Panc1 (cell line): ENCODE measurements around the gene SMURF2. TPM values are rescaled to one million over a fixed set of nuclear protein-coding genes. Genes with fewer than 3 reads are reported as not detected.

ENCODE experiments used
- ATAC-seq: fragments of 200-7000 bp; cut with Tn5 transposase; 2 replicates; pipeline ENCODE4 v1.9.1; 2020; ENCODE audit warnings: mild to moderate bottlenecking, moderate library complexity
- BruUV-seq: library from RNA; stranded (reverse); fragments of 400-500 nt; replicated peaks from 2 replicates; lab custom pipeline; 2021; lab: Mats Ljungman, UMichigan
- CTCF ChIA-PET: fragments of 300-600 bp; sonication (Branson Sonifier 250); formaldehyde crosslinking; loops from one replicate; lab custom pipeline; 2022; ENCODE audit warnings: antibody characterized with exemption; lab: Charles Lee
- POLR2A ChIA-PET: fragments of 300-600 bp; sonication (Branson Sonifier 250); formaldehyde crosslinking; loops from one replicate; lab custom pipeline; 2022; ENCODE audit warnings: antibody characterized with exemption; lab: Charles Lee
- DNase-seq: peaks from one replicate; pipeline ENCODE4 v3.0.0-alpha.2; 2010; ENCODE audit warnings: low read depth, low spot score
- H3K27ac ChIP-seq: 2 replicates; pipeline ENCODE4 v1.5.1; 2011; ENCODE audit warnings: mild to moderate bottlenecking, low read length, inconsistent platforms
- H3K27me3 ChIP-seq: fragments of 200-500 bp; sonication (Bioruptor generic); 2 replicates; pipeline ENCODE4 v1.6.0; 2014; ENCODE audit warnings: low read length, inconsistent platforms; ENCODE audit not compliant: control insufficient read depth, insufficient read depth
- H3K36me3 ChIP-seq: fragments of 200-500 bp; sonication (Bioruptor generic); 2 replicates; pipeline ENCODE4 v1.5.1; 2014; ENCODE audit warnings: inconsistent platforms, mild to moderate bottlenecking, low read length, moderate library complexity; ENCODE audit not compliant: control insufficient read depth, insufficient read depth
- H3K4me1 ChIP-seq: 2 replicates; pipeline ENCODE4 v1.5.1; 2011; ENCODE audit warnings: inconsistent platforms, mild to moderate bottlenecking, low read length, moderate library complexity; ENCODE audit not compliant: control insufficient read depth, insufficient read depth
- H3K4me3 ChIP-seq, 2 experiments: 2 replicates each; pipeline ENCODE4 v1.5.1; 2011 to 2012; ENCODE audit warnings: low read depth in 2 of 2, low read length in 2 of 2, mild to moderate bottlenecking in 2 of 2, inconsistent platforms in 1 of 2, moderate library complexity in 1 of 2
- H3K9me3 ChIP-seq: fragments of 200-500 bp; sonication (Bioruptor generic); 2 replicates; pipeline ENCODE4 v1.5.1; 2014; ENCODE audit warnings: low read depth, mild to moderate bottlenecking, inconsistent platforms, low read length, moderate library complexity; ENCODE audit not compliant: control insufficient read depth, insufficient read depth
- CTCF ChIP-seq: fragments of 450-650 bp; IDR thresholded peaks from 2 replicates; pipeline ENCODE4 v1.5.1; 2017; ENCODE audit warnings: mild to moderate bottlenecking
- POLR2AphosphoS5 ChIP-seq: IDR thresholded peaks from 2 replicates; pipeline ENCODE4 v1.6.1; 2012; ENCODE audit warnings: mild to moderate bottlenecking, low read depth, low read length, moderate library complexity
- REST ChIP-seq, 2 experiments: IDR thresholded peaks; 2 replicates each; pipeline ENCODE4 v1.6.1; 2011 to 2012; ENCODE audit warnings: low read depth in 2 of 2, control low read depth in 1 of 2, low read length in 1 of 2, mild to moderate bottlenecking in 1 of 2, moderate library complexity in 1 of 2; ENCODE audit not compliant: insufficient read depth in 1 of 2
- SIN3A ChIP-seq: IDR thresholded peaks from 2 replicates; pipeline ENCODE4 v1.6.1; 2012; ENCODE audit warnings: low read depth, mild to moderate bottlenecking, low read length, moderate library complexity, borderline replicate concordance; ENCODE audit not compliant: insufficient read depth
- TCF7L2 ChIP-seq: IDR thresholded peaks from 2 replicates; pipeline ENCODE4 v1.6.1; 2011; ENCODE audit warnings: mild to moderate bottlenecking, low read depth, low read length, inconsistent platforms
- in situ Hi-C: cut with HindIII; loops from 2 replicates; pipeline ENCODE4 v1.10.0; 2016; ENCODE audit warnings: low sequenced_read_pairs, low pct_unique_long_range_greater_than_20kb
- intact Hi-C: fragments of 100-400 bp; cut with micrococcal nuclease; formaldehyde crosslinking; loops from one replicate; pipeline ENCODE4 v1.10.0; 2022; ENCODE audit not compliant: unreplicated experiment
- total RNA-seq: library from RNA; stranded (reverse); gene quantifications from one replicate; pipeline ENCODE4 v1.2.1, GENCODE V29; 2021; ENCODE audit not compliant: unreplicated experiment

SMURF2 gene
- total RNA-seq, 1 experiment from 2014 or later: 21.3 TPM

GRCh38 chr17:64599187-64599676, 62.9 kb downstream of the SMURF2 start:
- DNase-seq: no peak
- no peaks in the 10 kb centered on the region for H3K9me3 ChIP-seq
- no peak overlapping the region; a peak in 1 of 4 replicates for H3K4me3 ChIP-seq
- H3K27ac ChIP-seq: no peak overlapping the region
- no peaks in the 10 kb centered on the region; the same call in 1 of the 2 replicates for H3K36me3 ChIP-seq
- H3K4me1 ChIP-seq: peaks cover 3% of the 10 kb centered on the region
- ChIA-PET CTCF (no interaction called here), POLR2A (interaction anchor here (0.6 kb wide), 1 partner anchor 177 kb away, joined by 5 read pairs; no protein-coding TSS in a partner anchor)
- BruUV-seq: no TSS peak
- no peaks in the 10 kb centered on the region for H3K27me3 ChIP-seq
- no peak for TF ChIP-seq POLR2AphosphoS5
- no peak for TF ChIP-seq CTCF
- TF ChIP-seq REST (IDR thresholded peaks at IDR 0.05; ENCODE audit: insufficient read depth in 1 of 2, low read depth in 2 of 2, low read length in 1 of 2): no peak
- no peak for TF ChIP-seq SIN3A
- TF ChIP-seq TCF7L2: no peak
- intact Hi-C loops: no loop called here
- peak; percentile 90 for ATAC-seq
- in situ Hi-C loops: no loop called here

- in situ Hi-C loops: no loop called here
- Histone ChIP-seq H3K27me3 (no peaks in the 10 kb centered on the region), H3K4me3 (no peak overlapping the region), H3K9me3 (no peaks in the 10 kb centered on the region), H3K4me1 (peaks cover 3% of the 10 kb centered on the region), H3K27ac (no peak overlapping the region), H3K36me3 (peaks cover 1% of the 10 kb centered on the region; the same call in 1 of the 2 replicates)
- TF ChIP-seq POLR2AphosphoS5 (no peak), REST (IDR thresholded peaks at IDR 0.05; ENCODE audit: insufficient read depth in 1 of 2, low read depth in 2 of 2, low read length in 1 of 2) (no peak), TCF7L2 (no peak), SIN3A (no peak), CTCF (no peak)
- ATAC-seq: no peak
- DNase-seq: no peak
- BruUV-seq: no TSS peak
- ChIA-PET POLR2A (interaction anchor here (0.6 kb wide), 1 partner anchor 176 kb away, joined by 5 read pairs; no protein-coding TSS in a partner anchor), CTCF (no interaction called here)
- intact Hi-C loops: no loop called here
These were observed 63.4 kb downstream of the SMURF2 start for GRCh38 chr17:64598672-64599071.
